Measurements from ENCODE around the gene B3GALT2. TPM values are rescaled to one million over a fixed set of nuclear protein-coding genes. Genes with fewer than 3 reads are reported as not detected.

Gene B3GALT2
- total and polyA plus RNA-seq, 2 of the 8 experiments (the other 6 are each of a cell fraction or from before 2014, with no cell fraction given), result not detected

DNA sequence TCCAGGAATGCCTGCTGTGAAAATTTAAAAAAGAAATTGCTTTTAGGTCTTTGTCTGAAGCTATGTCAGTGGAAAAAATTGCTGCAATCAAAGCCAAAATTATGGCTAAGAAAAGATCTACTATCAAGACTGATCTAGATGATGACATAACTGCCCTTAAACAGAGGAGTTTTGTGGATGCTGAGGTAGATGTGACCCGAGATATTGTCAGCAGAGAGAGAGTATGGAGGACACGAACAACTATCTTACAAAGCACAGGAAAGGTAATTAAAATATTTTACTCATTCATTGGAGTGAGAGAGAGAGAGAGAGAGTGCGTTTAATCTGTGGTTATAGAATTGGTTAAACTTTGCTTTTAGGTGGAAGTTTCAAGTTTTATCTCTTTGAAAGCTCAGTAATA is 44.6 kb downstream of the B3GALT2 start (continued):
- no peak for TF ChIP-seq RFX5 (IDR thresholded peaks at IDR 0.05; ENCODE audit: borderline replicate concordance, low read depth, low read length)
